SU-DHL-6 (cell line): ENCODE results near the gene PLA2G4F.

Source experiments
- EZH2phosphoT487 ChIP-seq: fragments of 200-600 bp; sonication (generic), shearing (Covaris generic); conservative IDR thresholded peaks from 2 replicates; pipeline ENCODE4 v1.6.1; 2018; ENCODE audit warnings: mild to moderate bottlenecking, antibody characterized with exemption, low read length, moderate library complexity, mixed read lengths
- TF ChIP-seq, protein P1 (sequence below): fragments of 200-600 bp; sonication (generic); IDR thresholded peaks from one replicate; pipeline ENCODE4 v1.5.1; 2017; ENCODE audit warnings: antibody characterized with exemption, mild to moderate bottlenecking, low read length, moderate library complexity; ENCODE audit not compliant: insufficient read depth, poor library complexity, severe bottlenecking

DNA sequence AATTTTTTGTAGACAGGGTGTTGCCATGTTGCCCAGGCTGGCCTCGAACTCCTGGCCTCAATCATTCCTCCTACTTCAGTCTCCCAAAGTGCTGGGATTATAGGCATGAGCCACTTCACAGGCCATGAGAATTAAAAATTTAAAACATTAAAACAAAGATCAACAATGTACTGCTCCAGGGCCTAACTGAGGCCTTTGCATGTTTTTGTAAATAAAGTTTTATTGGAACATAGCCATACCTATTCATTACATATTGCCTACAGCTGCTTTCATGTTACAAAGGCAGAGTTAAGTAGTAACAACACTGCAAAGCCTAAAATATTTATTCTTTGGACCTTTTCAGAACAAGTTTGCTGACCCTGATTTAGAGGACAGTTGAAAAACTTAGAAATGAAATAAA lies 42.1 kb upstream of the PLA2G4F start:
- TF ChIP-seq, protein P1, sequence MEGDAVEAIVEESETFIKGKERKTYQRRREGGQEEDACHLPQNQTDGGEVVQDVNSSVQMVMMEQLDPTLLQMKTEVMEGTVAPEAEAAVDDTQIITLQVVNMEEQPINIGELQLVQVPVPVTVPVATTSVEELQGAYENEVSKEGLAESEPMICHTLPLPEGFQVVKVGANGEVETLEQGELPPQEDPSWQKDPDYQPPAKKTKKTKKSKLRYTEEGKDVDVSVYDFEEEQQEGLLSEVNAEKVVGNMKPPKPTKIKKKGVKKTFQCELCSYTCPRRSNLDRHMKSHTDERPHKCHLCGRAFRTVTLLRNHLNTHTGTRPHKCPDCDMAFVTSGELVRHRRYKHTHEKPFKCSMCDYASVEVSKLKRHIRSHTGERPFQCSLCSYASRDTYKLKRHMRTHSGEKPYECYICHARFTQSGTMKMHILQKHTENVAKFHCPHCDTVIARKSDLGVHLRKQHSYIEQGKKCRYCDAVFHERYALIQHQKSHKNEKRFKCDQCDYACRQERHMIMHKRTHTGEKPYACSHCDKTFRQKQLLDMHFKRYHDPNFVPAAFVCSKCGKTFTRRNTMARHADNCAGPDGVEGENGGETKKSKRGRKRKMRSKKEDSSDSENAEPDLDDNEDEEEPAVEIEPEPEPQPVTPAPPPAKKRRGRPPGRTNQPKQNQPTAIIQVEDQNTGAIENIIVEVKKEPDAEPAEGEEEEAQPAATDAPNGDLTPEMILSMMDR: no peak
- TF ChIP-seq EZH2phosphoT487: no peak
